GM12878 (cell line): ENCODE data around the gene MOB2. TPM values are rescaled to one million over a fixed set of nuclear protein-coding genes. Genes with fewer than 3 reads are reported as not detected.

Experiments used
- ATAC-seq: fragments of 200-7000 bp; cut with Tn5 transposase; 3 replicates; pipeline ENCODE4 v1.9.1; 2020; ENCODE audit warnings: mild to moderate bottlenecking, moderate library complexity
- BruUV-seq: library from RNA; stranded (reverse); fragments of 400-500 nt; replicated peaks from 2 replicates; lab custom pipeline; 2021; lab: Mats Ljungman, UMichigan
- CTCF ChIA-PET: fragments of 300-600 bp; sonication (Branson Sonifier 250); formaldehyde crosslinking; extraction: SDS; loops from one replicate; lab custom pipeline; 2021; ENCODE audit warnings: inconsistent platforms; lab: Yijun Ruan, JAX
- POLR2A ChIA-PET: fragments of 350-600 bp; formaldehyde crosslinking; extraction: SDS; loops from one replicate; lab custom pipeline; 2021; ENCODE audit warnings: inconsistent platforms; lab: Charles Lee
- RAD21 ChIA-PET: fragments of 300-600 bp; sonication (Branson Sonifier 250); formaldehyde crosslinking; loops from one replicate; lab custom pipeline; 2023; ENCODE audit warnings: antibody characterized with exemption; ENCODE audit not compliant: unreplicated experiment; lab: Charles Lee
- SMC1A ChIA-PET: fragments of 300-600 bp; sonication (Branson Sonifier 250); formaldehyde crosslinking; loops from one replicate; lab custom pipeline; 2023; ENCODE audit not compliant: unreplicated experiment, uncharacterized antibody; lab: Charles Lee
- DNase-seq: peaks from one replicate; pipeline ENCODE4 v3.0.0-alpha.2; 2011; ENCODE audit warnings: low read depth, low spot score
- FAIRE-seq: peaks from 3 replicates; lab custom pipeline; 2011; peaks lifted over from hg19 to GRCh38; lab: Jason Lieb, UNC
- H2AFZ ChIP-seq: 2 replicates; pipeline ENCODE4 v1.6.0; 2011; ENCODE audit warnings: low read depth, low read length, control low read depth; ENCODE audit not compliant: control insufficient read depth
- H3K27ac ChIP-seq: 2 replicates; pipeline ENCODE4 v1.5.1; 2011; ENCODE audit warnings: control low read depth; ENCODE audit not compliant: control insufficient read depth, insufficient read depth
- H3K27me3 ChIP-seq, 2 experiments: replicated peaks in 1 of 2; 2 replicates each; pipeline versions ENCODE4 v1.6.0 to v1.6.1; 2011; ENCODE audit warnings: low read length in 1 of 2; ENCODE audit not compliant: control insufficient read depth in 2 of 2, insufficient read depth in 2 of 2
- H3K36me3 ChIP-seq, 2 experiments: 2 replicates each; pipeline ENCODE4 v1.5.1; 2011; ENCODE audit warnings: low read length in 1 of 2; ENCODE audit not compliant: control insufficient read depth in 2 of 2, insufficient read depth in 2 of 2
- H3K4me1 ChIP-seq: 2 replicates; pipeline ENCODE4 v1.6.1; 2011; ENCODE audit warnings: mild to moderate bottlenecking, low read length, moderate library complexity, mixed read lengths; ENCODE audit not compliant: control insufficient read depth, insufficient read depth
- H3K4me2 ChIP-seq: 2 replicates; pipeline ENCODE4 v1.6.0; 2011; ENCODE audit warnings: control low read depth; ENCODE audit not compliant: control insufficient read depth, insufficient read depth
- H3K4me3 ChIP-seq: fragments of 200-600 bp; sonication (generic); 2 replicates; pipeline ENCODE4 v1.5.1; 2016
- H3K79me2 ChIP-seq: 2 replicates; pipeline ENCODE4 v1.6.0; 2011; ENCODE audit warnings: low read length; ENCODE audit not compliant: control insufficient read depth, insufficient read depth
- H3K9ac ChIP-seq: 2 replicates; pipeline ENCODE4 v1.8.0; 2011; ENCODE audit warnings: low read length, control low read depth, mixed read lengths; ENCODE audit not compliant: control insufficient read depth, insufficient read depth
- H3K9me3 ChIP-seq: replicated peaks from 3 replicates; pipeline ENCODE4 v1.5.1; 2011; ENCODE audit warnings: mild to moderate bottlenecking, low read length; ENCODE audit not compliant: control insufficient read depth, insufficient read depth
- H4K20me1 ChIP-seq: 2 replicates; pipeline ENCODE4 v1.6.0; 2011; ENCODE audit not compliant: control insufficient read depth, insufficient read depth
- ASH2L ChIP-seq: fragments of 300-600, 200-600 bp; sonication (generic); IDR thresholded peaks from 2 replicates; pipeline ENCODE4 v1.6.1; 2017; ENCODE audit warnings: low read depth, mild to moderate bottlenecking, borderline replicate concordance
- BACH1 ChIP-seq: fragments of 450-650 bp; IDR thresholded peaks from 2 replicates; pipeline ENCODE4 v1.6.1; 2017; ENCODE audit warnings: mild to moderate bottlenecking, borderline replicate concordance
- CBFB ChIP-seq: IDR thresholded peaks from 2 replicates; pipeline ENCODE4 v1.6.1; 2016; ENCODE audit warnings: antibody characterized with exemption, low read depth
- CREB1 ChIP-seq: IDR thresholded peaks from 2 replicates; pipeline ENCODE4 v1.6.1; 2012; ENCODE audit warnings: low read depth, mild to moderate bottlenecking, inconsistent platforms
- GABPA ChIP-seq: IDR thresholded peaks from 2 replicates; pipeline ENCODE4 v1.6.1; 2014; ENCODE audit warnings: antibody characterized with exemption, low read depth, mild to moderate bottlenecking, inconsistent platforms
- HDAC2 ChIP-seq: fragments of 200-600 bp; sonication (generic); IDR thresholded peaks from 2 replicates; pipeline ENCODE4 v1.6.1; 2017
- KAT2A ChIP-seq: conservative IDR thresholded peaks from 2 replicates; pipeline ENCODE4 v1.6.1; 2011; ENCODE audit warnings: low read depth, low read length; ENCODE audit not compliant: control insufficient read depth
- MYB ChIP-seq: fragments of 150-350 bp; IDR thresholded peaks from 2 replicates; pipeline ENCODE4 v1.6.1; 2014; ENCODE audit warnings: mild to moderate bottlenecking, low read depth, low read length, borderline replicate concordance
- RCOR1 ChIP-seq: conservative IDR thresholded peaks from 2 replicates; pipeline ENCODE4 v1.6.1; 2012; ENCODE audit warnings: low read depth, low read length, improper control_type of control experiment
- RFX5 ChIP-seq: IDR thresholded peaks from 2 replicates; pipeline ENCODE4 v1.6.1; 2011; ENCODE audit warnings: low read depth, low read length, improper control_type of control experiment
- SMARCA5 ChIP-seq: fragments of 450-650 bp; IDR thresholded peaks from 2 replicates; pipeline ENCODE4 v1.6.1; 2017; ENCODE audit warnings: mild to moderate bottlenecking
- ZBTB11 ChIP-seq: fragments of 450-650 bp; formaldehyde crosslinking; IDR thresholded peaks from 2 replicates; pipeline ENCODE4 v1.5.0; 2022; ENCODE audit warnings: mild to moderate bottlenecking, missing genetic modification characterization
- ZNF592 ChIP-seq: fragments of 450-650 bp; IDR thresholded peaks from 2 replicates; pipeline ENCODE4 v1.6.1; 2017; ENCODE audit warnings: mild to moderate bottlenecking, moderate library complexity
- WGBS: methylation state at CpG from one replicate; pipeline ENCODE4 v1.1.6; 2016; ENCODE audit warnings: low lambda C conversion rate; ENCODE audit not compliant: insufficient replicate concordance, insufficient coverage; ENCODE audit errors: missing lambda C conversion rate; 5-methylcytosine and 5-hydroxymethylcytosine counted together
- in situ Hi-C: fragments of 300-500 bp; cut with MboI; formaldehyde crosslinking; loops from 9 replicates; pipeline ENCODE4 v1.14.3; 2018; ENCODE audit warnings: mixed read lengths
- intact Hi-C: fragments of 100-400 bp; cut with micrococcal nuclease; formaldehyde crosslinking; loops from one replicate; pipeline ENCODE4 v1.14.2; 2022; ENCODE audit not compliant: unreplicated experiment
- polyA plus RNA-seq, 11 experiments: library from polyadenylated mRNA; depleted of rRNA in 4 of 11; unstranded in 6 of 11; stranded (reverse) in 5 of 11; fragments of >200 nt; fragmentation: Nextera tagmentation in 4 of 11; fragmentation: Illumina TruSeq in 1 of 11; extraction: Ambion mirVana in 4 of 11; extraction: Trizol in 1 of 11; gene quantifications; 1 replicate in 1 of 11; 2 replicates in 10 of 11; pipeline versions ENCODE4 v1.2.1 to v1.2.3, GENCODE V29; 2011 to 2016; ENCODE audit warnings: inconsistent platforms in 2 of 11, missing spikeins in 2 of 11, low read depth in 1 of 11
- total RNA-seq, 4 experiments: library from RNA; depleted of rRNA in 3 of 4; stranded (reverse); fragments of >200 nt in 3 of 4; fragmentation: Illumina TruSeq in 1 of 4; extraction: Trizol in 1 of 4; gene quantifications; 2 replicates each; pipeline versions ENCODE4 v1.2.1 to v1.2.3, GENCODE V29; 2013 to 2021
- TF ChIP-seq, protein P1 (sequence below): fragments of 450-650 bp; IDR thresholded peaks from 2 replicates; pipeline ENCODE4 v1.6.1; 2016; ENCODE audit warnings: mild to moderate bottlenecking

The MOB2 gene
- total and polyA plus RNA-seq, 10 of the 15 experiments (the other 5 are each of a cell fraction or from before 2014, with no cell fraction given): 0.10 to 34.6 (median 15.5) TPM

GRCh38 chr11:1467270-1467669, 19.3 kb downstream of the MOB2 start:
- DNase-seq (no peak), FAIRE-seq (no peak), ATAC-seq (no peak)
- H3K36me3 ChIP-seq: peaks cover 0 to 3% of the 10 kb centered on the region in 2 experiments; a peak in 2 of 4 replicates
- H4K20me1 ChIP-seq: no peaks in the 10 kb centered on the region
- H3K4me1 ChIP-seq: no peaks in the 10 kb centered on the region
- no peak overlapping the region for H3K4me3 ChIP-seq
- no peak overlapping the region for H3K4me2 ChIP-seq
- ChIA-PET SMC1A (no interaction called here), RAD21 (no interaction called here), POLR2A (no interaction called here), CTCF (interaction anchor here (0.7 kb wide), 1 partner anchor 492 kb away, joined by 3 read pairs; no protein-coding TSS in a partner anchor)
- intact Hi-C loops: no loop called here
- no TSS peak for BruUV-seq
- 91% methylated on average over 9 of the region's 9 CpGs for WGBS
- H3K27me3 ChIP-seq: no peaks in the 10 kb centered on the region
- no peak overlapping the region for H2AFZ ChIP-seq
- no peaks in the 10 kb centered on the region for H3K79me2 ChIP-seq
- in situ Hi-C loops: no loop called here
- H3K9ac ChIP-seq: no peak overlapping the region
- H3K9me3 ChIP-seq: no peaks in the 10 kb centered on the region; the same call in 2 of the 3 replicates
- TF ChIP-seq GABPA (no peak), SMARCA5 (no peak), ASH2L (no peak), CBFB (no peak), ZBTB11 (CRISPR knock-in tag) (no peak), BACH1 (no peak), CREB1 (no peak), RFX5 (no peak), KAT2A (no peak), MYB (no peak), HDAC2 (no peak), RCOR1 (no peak), ZNF592 (no peak)
- TF ChIP-seq, protein P1, sequence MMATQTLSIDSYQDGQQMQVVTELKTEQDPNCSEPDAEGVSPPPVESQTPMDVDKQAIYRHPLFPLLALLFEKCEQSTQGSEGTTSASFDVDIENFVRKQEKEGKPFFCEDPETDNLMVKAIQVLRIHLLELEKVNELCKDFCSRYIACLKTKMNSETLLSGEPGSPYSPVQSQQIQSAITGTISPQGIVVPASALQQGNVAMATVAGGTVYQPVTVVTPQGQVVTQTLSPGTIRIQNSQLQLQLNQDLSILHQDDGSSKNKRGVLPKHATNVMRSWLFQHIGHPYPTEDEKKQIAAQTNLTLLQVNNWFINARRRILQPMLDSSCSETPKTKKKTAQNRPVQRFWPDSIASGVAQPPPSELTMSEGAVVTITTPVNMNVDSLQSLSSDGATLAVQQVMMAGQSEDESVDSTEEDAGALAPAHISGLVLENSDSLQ: no peak
- no peak overlapping the region for H3K27ac ChIP-seq
